Subcutaneous adipose tissue (tissue), 4 donors: ENCODE results near the gene TMIGD3. TPM values are rescaled to one million over a fixed set of nuclear protein-coding genes. Genes with fewer than 3 reads are reported as not detected.

ENCODE experiments used
- CTCF ChIP-seq: fragments of 450-650 bp; IDR thresholded peaks from one replicate; pipeline ENCODE4 v1.5.1; 2016; ENCODE audit warnings: low read depth, mild to moderate bottlenecking, control low read depth, antibody characterized with exemption, moderate library complexity
- total RNA-seq, 4 donors: library from RNA; depleted of rRNA; stranded (reverse); fragments of >200 nt; gene quantifications; one replicate each; pipeline ENCODE4 v1.1.0, GENCODE V29; 2016

Gene TMIGD3
- total RNA-seq, 4 donors from 2014 or later = 1.9 to 34.7 (median 9.4) TPM

- no peak for TF ChIP-seq CTCF
These were observed 37.0 kb downstream of the TMIGD3 start for GRCh38 chr1:111466480-111466879.

- TF ChIP-seq CTCF = no peak
These were observed 37.7 kb downstream of the TMIGD3 start for GRCh38 chr1:111465754-111466153.

- TF ChIP-seq CTCF = no peak
These were observed 40.3 kb downstream of the TMIGD3 start for GRCh38 chr1:111463029-111463683.

- no peak for TF ChIP-seq CTCF
These were observed 40.9 kb downstream of the TMIGD3 start for GRCh38 chr1:111462370-111463028.

GRCh38 chr1:111461765-111462164 is 41.7 kb downstream of the TMIGD3 start:
- no peak for TF ChIP-seq CTCF

- no peak for TF ChIP-seq CTCF
These were observed 47.8 kb downstream of the TMIGD3 start for GRCh38 chr1:111455642-111456031.

GRCh38 chr1:111454859-111455641 is 48.4 kb downstream of the TMIGD3 start:
- no peak for TF ChIP-seq CTCF
